OCI-LY7 (cell line): ENCODE measurements around the gene TM6SF1.

Experiments
- EZH2phosphoT487 ChIP-seq: fragments of 200-600 bp; sonication (generic); IDR thresholded peaks from 2 replicates; pipeline ENCODE4 v1.6.1; 2018; ENCODE audit warnings: low read depth, borderline replicate concordance, mild to moderate bottlenecking, mixed run types, antibody characterized with exemption, low read length, moderate library complexity, mixed read lengths
- TF ChIP-seq, protein P1 (sequence below): fragments of 200-600 bp; sonication (generic); conservative IDR thresholded peaks from 2 replicates; pipeline ENCODE4 v1.5.1; 2014; ENCODE audit warnings: mild to moderate bottlenecking, antibody characterized with exemption, low read length, moderate library complexity, mixed read lengths

DNA sequence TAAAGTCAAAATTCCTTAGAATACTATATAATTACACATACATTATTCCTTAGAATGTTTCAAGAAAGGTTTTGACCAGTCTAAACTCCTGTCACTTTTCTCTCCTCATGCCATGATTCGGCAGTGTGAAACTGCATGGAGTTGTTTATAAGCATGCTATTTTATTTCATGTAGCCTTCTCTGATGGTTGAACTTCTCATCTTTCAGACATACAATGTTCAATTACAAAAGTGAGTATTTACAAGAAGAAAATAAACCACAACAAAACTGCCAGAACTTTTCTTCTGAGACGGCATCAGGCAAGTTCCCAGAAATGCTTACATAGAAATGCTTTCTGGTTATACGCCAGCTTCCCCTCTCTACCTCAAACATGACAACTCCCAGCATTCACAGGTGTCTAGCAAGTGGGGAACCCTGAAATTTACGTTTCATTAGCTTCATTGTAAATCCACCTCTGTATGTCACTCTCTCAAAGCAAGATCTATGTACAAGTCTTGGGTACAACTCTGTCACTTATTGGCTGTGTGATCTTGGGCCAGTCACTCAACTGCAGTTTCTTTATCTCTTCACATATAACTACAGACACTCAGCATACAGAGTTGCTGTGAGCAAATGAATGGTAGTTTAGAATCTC lies 57.4 kb downstream of the TM6SF1 start:
- TF ChIP-seq, protein P1, sequence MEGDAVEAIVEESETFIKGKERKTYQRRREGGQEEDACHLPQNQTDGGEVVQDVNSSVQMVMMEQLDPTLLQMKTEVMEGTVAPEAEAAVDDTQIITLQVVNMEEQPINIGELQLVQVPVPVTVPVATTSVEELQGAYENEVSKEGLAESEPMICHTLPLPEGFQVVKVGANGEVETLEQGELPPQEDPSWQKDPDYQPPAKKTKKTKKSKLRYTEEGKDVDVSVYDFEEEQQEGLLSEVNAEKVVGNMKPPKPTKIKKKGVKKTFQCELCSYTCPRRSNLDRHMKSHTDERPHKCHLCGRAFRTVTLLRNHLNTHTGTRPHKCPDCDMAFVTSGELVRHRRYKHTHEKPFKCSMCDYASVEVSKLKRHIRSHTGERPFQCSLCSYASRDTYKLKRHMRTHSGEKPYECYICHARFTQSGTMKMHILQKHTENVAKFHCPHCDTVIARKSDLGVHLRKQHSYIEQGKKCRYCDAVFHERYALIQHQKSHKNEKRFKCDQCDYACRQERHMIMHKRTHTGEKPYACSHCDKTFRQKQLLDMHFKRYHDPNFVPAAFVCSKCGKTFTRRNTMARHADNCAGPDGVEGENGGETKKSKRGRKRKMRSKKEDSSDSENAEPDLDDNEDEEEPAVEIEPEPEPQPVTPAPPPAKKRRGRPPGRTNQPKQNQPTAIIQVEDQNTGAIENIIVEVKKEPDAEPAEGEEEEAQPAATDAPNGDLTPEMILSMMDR: no peak
- no peak for TF ChIP-seq EZH2phosphoT487
